ENCODE results near the gene TUG1.

Gene TUG1

GRCh38 chr22:30947173-30947815 is 21.8 kb upstream of the TUG1 start:
- peak in 52 of 58 donors; percentile 10 to 93 (median 65) for DNase-seq

- peak in 2 of 58 donors; percentile 16 to 32 for DNase-seq
Measured at GRCh38 chr22:30947816-30948454, 21.1 kb upstream of the TUG1 start.

GRCh38 chr22:30948930-30949342 is 20.1 kb upstream of the TUG1 start:
- DNase-seq: no peak

- DNase-seq: no peak
Measured at GRCh38 chr22:30949934-30950660, 19.0 kb upstream of the TUG1 start.

- no peak for DNase-seq
Measured at GRCh38 chr22:30953206-30953605, 15.9 kb upstream of the TUG1 start.

GRCh38 chr22:30955153-30955552 is 13.9 kb upstream of the TUG1 start:
- no peak for DNase-seq

GRCh38 chr22:30964858-30965257 is 4.2 kb upstream of the TUG1 start:
- no peak for DNase-seq

GRCh38 chr22:30968015-30968923 is 796 bp upstream of the TUG1 start, which contains the start of gene MORC2:
Gene MORC2, minus strand, starts transcription at chr22:30968774. Its CDS starts 885 bp downstream, at chr22:30967889.
- peak in 16 of 58 donors; percentile 24 to 81 (median 60) for DNase-seq

- peak in 14 of 58 donors; percentile 1 to 68 (median 36) for DNase-seq
Measured at GRCh38 chr22:30969532-30970355, 679 bp downstream of the TUG1 start.

GRCh38 chr22:30970356-30970746 is 1.3 kb downstream of the TUG1 start:
- no peak for DNase-seq

- no peak for DNase-seq
Measured at GRCh38 chr22:30978304-30978962, 9.4 kb downstream of the TUG1 start.

- no peak for DNase-seq
Measured at GRCh38 chr22:30979932-30980331, 10.9 kb downstream of the TUG1 start.

- no peak for DNase-seq
Measured at GRCh38 chr22:30982512-30982911, 13.4 kb downstream of the TUG1 start.

- DNase-seq: no peak
Measured at GRCh38 chr22:30984317-30984716, 15.3 kb downstream of the TUG1 start.

- DNase-seq: peak in 1 of 58 donors; percentile 5
Measured at GRCh38 chr22:30985561-30986208, 16.6 kb downstream of the TUG1 start.

GRCh38 chr22:30989474-30989873 is 20.4 kb downstream of the TUG1 start:
- DNase-seq: no peak

GRCh38 chr22:30990690-30991089 is 21.6 kb downstream of the TUG1 start:
- DNase-seq: no peak

GRCh38 chr22:30992565-30992964 is 23.5 kb downstream of the TUG1 start:
- no peak for DNase-seq

- DNase-seq: no peak
Measured at GRCh38 chr22:30994960-30995359, 25.9 kb downstream of the TUG1 start.
